Activated CD4-positive, alpha-beta T cell treated with anti-CD3 and anti-CD28 coated beads, Interleukin-2, amount 50 U/mL, for 48 hours (primary cell): ENCODE data around the gene CYP2A6.
"Not testable (repeated sequence)": the region's sequence is repeated elsewhere in the genome, so short reads cannot be mapped to it uniquely, and the experiment has no call there.

Experiments used
- DNase-seq, 2 experiments: peaks; one replicate each; pipeline ENCODE4 v3.0.0-alpha.2; 2020

Gene CYP2A6

DNA sequence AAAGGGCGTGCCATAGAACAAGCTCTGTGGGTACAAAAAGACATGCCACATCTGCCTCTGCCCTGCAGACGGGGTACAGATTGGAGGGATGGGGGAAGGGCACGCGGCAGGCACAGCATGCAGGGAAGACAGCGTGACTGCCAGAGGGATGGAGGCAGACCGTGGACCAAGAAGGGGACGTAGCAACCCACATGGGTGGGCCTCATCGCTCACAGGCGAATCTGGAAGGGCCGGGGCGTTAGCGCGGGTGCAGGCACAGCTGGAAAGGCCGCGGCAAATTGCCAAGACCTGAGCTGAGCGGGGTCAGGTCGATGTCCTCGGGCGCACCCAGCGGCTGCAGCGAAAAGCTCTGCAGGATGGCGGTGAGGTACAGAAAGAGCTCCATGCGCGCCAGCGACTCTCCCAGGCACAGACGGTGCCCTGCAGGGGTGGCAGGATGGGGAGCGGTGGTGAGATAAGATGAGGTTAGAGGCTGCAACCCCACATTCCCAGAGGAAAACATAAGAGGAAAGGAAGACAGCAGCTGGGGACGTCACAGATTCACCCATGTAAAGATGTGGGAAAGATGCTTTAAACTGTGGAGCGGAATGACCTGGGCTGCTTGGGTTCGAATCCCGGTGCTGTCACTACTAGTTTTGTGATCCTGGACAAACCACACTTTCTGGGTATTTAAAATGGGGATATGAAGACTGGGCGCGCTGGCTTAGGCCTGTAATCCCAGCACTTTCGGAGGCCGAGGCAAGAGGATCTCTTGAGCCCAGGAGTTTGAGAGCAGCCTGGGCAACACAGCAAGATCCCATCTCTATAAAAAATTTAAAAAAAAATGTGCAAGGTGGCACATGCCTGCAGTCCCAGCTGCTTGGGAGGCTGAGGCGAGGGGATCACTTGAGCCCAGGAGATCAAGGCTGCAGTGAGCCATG lies 31.5 kb downstream of the CYP2A6 start:
- peak; percentile 82 to 85 for DNase-seq

DNA sequence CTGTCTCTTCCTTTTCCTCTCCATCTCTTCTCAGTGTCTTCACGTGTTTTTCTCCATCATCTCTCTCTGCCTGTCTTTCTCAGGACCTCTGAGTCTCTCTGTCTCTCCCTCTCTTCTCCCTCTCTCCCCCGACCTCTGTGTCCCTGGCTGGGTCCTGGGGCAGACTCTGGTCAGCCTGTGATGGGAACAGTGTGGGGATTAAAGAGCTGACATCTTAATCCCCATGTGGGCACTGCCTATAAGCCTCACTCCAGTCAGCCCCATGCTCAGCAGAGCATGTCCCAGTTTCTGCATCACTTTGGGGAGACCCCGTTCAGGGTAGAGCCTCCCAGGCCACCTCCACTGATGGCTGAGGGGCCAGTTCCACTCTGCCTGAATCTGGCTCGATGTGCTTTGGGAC lies 35.0 kb downstream of the CYP2A6 start:
- no peak for DNase-seq

DNA sequence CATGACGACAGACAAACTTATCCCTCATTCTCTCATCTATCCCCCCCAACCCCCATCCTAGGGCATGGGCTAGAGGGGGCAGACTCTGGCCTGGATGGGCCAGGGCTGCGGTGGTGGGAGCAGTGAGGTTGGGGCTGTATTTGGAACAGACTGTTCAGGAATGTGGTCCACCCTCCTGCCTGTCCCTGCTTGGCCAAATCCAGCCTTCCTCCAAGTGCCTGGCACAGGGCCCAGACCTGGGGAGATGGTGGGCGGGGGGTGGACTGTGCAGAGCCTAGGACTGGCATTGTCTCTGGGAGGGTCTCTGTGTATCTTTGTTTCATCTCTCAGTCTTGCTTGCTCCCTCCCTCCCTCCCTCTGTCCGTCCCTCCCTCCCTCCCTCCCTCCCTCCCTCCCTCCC lies 37.1 kb downstream of the CYP2A6 start:
- DNase-seq, result no peak

DNA sequence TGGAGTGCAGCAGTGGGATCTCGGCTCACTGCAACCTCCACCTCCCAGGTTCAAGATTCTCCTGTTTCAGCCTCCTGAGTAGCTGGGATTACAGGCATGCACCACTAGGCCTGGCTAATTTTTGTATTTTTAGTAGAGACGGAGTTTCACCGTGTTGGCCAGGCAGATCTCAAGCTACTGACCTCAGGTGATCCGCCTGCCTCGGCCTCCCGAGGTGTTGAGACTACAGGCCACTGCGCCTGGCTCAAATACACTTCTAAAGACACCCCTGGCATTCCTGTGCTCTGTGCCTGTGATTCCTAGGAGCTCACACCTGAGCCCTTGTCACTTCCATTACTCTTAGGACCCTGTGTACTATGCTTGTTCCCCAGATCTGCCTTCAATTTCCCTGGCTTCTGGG lies 37.7 kb downstream of the CYP2A6 start:
- not testable (repeated sequence) for DNase-seq

DNA sequence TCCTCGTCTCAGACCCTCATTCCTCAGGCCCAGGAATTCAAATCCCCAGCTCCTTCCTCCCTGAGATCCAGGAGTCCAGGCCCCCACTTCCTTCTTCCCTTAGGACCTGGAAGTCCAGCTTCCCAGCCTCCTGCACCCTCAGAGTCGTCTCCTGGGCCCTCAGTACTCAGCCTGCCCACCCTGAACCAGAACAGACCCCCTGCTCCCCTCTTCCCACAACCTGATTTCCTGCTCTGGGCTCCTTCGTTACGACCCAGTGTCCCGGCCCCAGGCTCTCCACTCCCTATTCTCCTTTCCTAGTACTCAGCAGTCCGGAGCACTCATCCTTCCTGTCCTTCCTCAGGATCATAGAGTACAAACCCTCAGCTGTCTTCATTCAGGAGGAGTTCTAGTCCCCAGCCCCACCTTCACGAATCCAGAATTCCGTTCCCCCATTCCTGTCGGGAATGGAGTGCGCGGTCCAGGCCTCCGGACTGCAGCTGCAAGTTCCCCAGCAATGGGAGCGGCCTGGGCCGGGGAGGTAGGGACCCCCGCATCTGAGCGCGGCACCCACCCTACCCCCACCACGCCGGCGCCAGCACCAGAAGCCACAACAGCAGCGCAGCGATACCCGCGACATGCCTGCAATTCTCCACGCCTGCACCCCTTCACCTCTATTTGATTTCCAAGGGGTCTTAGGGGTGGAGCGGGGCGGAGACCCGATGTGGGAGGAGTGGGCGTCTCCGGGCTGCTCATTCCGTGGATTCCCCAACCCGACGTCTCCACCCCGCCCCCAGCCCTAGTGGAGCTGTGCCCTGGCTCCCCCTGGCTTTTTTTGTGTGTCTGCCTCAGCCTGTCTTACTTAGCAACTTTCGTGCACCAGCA lies 38.5 kb downstream of the CYP2A6 start:
- no peak for DNase-seq

DNA sequence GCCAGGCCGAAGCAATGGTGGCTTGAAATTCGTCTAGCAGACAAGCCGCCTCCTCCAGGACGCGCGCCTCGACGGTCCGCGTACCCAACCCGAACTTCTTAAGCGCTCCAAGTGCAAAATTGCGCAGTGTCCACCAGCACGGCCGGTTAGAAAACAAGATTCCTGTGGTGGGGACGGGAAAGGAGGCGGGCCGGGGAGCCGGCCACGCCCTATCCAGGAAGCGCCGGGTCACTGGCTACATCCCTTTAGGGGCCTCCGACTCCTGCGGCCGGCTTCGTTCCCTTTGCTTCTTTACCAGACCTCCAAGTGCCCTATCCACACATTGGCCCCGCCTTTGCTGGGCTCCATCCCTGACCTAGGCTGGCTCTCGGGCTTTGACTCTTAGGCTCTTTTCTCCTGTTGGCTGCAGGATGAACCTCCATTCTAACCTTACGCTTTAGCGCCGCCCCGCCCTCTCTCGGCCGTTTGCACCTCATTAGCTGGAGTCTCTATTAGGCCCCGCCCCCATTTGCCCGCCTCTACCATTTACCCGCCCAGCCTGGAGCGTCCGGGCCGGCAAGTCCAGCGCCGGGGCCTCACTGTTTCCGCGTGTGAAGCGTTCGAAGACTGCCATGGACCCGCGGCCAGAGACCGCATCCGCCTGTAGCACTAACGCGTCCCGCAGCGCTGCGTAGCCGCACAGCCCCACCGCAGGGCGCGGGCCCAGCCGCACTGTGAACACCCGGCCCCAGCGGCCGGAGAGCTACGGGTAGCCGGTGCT lies 39.4 kb downstream of the CYP2A6 start:
- peak; percentile 69 to 77 for DNase-seq

DNA sequence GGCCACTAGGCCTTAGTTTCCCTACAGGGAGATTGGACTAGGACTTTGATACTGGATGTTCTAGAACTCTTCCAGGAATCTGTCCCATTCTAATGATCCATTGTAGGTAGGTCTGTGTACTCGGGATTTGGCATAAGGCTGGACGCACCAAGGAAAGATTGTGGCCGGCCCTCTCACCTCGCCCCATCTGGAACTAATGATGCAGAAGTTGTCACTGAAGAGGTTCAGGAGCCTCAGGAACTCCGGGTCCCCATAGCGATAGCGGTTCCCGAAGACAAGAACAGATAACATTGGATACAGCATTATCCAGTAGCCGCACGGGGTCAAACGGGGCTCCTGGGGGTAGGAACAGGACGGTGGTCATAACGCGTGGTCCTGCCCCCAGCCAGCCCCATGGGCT lies 40.1 kb downstream of the CYP2A6 start:
- no peak for DNase-seq

DNA sequence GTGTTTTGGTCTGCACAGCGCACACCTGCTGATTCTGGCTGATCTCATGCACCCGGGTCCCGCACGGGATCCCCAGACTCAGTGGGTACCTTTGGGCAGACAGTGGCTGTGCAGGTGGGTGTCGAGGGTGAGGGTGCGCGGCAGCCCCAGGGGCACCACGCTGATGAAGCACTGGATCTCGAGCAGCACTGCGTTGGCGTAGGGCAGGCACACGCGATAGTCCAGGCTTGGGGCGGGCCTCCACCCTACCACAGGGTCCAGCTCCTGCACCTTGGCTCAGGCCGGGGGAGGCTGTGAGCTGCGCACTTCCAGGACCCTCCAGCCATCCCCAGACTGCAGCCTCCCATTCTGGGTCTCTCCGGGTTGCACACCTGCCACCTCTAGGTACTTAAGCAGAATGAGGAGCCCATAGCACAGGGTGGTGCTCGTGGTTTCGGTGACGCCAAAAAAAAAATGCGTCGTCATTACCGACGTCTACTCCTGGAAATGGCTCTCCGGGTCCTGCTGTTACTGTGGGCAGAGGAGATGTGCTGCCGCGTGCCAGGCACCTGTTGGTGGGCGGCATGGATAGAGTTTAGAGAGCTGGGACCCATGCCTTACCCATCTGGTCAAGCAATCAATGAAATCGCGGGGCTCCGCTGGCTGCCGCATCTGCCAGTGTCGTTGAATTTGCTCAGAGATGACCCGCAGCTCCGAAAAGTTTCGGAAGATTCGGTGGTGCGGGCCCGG lies 40.7 kb downstream of the CYP2A6 start:
- no peak for DNase-seq

DNA sequence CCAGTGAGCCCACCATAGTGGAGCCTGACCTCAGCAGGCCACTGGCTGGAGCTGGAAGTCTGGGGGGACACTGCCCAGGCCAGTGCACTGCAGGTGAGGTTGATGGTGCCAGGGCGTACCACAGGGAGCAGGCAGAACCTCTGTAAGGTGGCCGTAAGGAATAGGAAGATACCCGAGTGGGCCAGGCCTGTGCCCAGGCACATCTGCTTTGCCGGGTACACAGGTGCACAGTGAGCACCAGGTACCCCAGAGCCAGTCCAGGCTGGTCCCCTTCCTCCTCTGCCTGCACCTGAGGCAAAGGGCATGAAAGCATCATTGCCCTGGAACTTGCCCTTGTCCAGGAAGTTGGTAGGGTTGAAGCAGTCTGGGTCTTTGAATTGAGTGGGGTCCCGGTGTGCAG lies 41.8 kb downstream of the CYP2A6 start:
- DNase-seq, result no peak

DNA sequence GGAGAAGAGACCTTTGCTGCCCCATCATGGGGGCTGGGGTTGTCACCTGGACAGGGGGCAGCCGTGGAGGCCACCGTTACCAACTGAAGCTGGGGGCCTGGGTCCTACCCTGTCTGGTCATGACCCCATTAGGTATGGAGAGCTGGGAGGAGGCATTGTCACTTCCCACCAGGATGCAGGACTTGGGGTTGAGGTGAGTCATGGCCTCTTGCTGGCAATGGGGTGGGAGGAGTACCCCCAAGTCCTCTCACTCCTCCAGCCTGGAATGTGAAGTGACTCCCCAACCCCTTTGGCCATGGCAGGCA lies 42.3 kb downstream of the CYP2A6 start:
- no peak for DNase-seq

DNA sequence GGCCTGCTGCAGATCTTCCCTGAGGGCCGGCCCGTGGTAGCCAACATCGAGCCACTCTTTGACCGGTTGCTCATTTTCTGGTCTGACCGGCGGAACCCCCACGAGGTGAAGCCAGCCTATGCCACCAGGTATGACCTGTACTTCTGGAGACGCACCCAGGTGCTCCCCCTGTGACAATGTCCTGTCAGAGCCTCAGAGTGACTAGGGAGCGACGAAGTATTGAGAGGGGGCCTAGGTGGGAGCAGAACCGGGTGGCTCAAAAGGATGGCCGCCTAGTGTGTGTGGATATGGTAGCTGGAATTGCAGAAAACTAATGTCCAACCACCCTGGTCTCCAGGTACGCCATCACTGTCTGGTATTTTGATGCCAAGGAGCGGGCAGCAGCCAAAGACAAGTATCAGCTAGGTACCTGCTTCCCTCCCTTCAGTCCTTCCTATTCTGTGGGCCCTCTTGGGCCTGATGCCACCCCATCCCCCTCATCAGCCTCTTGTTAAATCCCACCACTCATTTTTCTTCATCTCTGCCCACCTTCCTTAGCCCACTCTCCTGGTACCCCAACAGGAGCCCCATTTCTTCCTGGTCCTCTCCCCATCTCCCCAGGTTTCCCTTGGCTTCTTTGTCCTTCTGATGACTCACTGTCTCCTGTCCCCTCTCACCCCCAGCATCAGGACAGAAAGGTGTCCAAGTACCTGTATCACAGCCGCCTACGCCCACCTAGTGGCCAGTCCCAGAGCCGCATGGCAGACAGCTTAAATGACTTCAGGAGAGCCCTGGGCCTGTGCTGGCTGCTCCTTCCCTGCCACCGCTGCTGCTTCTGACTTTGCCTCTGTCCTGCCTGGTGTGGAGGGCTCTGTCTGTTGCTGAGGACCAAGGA lies 42.9 kb downstream of the CYP2A6 start:
- no peak for DNase-seq

DNA sequence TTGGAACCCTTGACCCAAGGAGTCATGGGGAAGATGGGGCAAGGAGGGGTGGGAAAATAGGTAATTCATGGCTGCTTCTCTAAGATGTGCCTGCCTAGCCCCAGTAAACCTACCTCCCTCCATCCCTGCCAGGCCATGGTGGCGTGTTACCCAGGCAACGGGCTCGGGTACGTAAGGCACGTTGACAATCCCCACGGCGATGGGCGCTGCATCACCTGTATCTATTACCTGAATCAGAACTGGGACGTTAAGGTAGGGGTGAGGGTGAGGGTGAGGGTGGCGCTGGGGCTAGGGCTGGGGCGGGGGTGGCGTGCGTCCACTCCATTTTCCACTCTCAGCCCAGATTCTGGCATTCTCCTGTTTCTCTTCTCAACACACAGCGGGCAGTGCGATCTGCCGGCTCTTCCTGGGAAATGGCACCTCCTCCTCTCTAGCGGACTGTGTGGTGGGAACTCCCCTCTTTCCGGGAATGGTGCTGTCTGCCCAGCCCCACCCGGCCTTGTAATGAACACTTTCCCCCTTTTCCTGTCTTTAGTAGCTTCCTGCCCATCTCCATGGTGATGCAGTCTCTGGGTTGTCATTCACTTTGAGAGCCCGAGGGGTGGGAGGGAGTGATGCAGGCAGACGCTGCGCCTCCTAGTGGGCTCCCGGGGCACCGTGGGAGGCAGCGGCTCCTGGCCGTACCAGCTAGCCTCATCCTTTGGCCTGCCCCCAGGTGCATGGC lies 43.7 kb downstream of the CYP2A6 start:
- DNase-seq, result peak; percentile 84 to 89

DNA sequence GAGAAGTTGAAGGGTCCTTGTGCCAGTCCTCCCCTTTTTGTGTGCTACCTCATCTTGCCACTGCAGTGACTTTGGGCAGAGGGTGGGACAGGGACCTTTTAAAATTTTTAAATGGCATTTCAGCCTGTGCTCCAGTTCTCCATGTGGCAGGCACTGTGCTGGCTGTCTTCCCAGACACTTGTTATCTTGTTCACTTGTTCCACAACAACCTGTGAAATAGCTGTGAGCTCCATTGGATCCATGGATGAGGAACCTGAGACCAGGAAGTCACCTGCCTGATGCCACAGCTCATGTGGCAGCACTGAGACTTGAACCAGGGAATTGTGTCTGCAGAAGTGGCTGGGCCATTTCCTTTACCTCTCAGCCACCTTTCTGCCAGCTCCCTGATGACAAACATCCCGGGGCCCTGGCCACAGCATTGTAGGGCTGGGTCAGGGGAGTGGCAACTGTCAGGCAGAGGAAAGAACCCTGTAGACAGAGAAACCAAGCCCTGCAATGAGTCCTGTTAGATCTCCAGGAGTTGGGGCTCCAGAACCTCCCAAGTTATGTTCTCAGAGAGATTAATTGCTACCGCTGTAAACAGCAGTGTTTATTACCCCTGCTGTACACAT lies 44.9 kb downstream of the CYP2A6 start:
- DNase-seq, result no peak

DNA sequence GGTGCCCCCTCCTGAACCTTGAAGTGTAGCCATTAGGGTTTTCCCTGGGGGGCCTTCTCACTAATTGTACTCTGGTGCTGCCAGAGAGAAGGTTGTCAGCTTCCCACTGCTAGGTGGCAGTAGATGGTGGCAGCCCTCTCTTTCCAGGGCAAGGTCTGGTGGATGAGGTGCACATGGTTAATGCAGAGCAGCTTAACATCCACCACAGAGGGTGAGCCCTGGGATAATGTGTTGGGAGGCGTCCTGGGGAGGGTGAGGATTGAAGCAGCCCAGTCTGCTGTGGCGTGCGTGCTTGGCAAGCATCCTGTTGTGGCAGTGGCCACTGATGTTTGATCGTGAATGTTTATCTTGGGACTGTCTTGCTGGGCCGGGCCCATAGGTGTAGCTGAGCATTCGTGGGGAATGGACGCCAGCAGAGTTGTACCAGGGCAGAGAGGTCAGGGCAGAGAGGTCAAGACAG lies 45.4 kb downstream of the CYP2A6 start:
- DNase-seq, result no peak

DNA sequence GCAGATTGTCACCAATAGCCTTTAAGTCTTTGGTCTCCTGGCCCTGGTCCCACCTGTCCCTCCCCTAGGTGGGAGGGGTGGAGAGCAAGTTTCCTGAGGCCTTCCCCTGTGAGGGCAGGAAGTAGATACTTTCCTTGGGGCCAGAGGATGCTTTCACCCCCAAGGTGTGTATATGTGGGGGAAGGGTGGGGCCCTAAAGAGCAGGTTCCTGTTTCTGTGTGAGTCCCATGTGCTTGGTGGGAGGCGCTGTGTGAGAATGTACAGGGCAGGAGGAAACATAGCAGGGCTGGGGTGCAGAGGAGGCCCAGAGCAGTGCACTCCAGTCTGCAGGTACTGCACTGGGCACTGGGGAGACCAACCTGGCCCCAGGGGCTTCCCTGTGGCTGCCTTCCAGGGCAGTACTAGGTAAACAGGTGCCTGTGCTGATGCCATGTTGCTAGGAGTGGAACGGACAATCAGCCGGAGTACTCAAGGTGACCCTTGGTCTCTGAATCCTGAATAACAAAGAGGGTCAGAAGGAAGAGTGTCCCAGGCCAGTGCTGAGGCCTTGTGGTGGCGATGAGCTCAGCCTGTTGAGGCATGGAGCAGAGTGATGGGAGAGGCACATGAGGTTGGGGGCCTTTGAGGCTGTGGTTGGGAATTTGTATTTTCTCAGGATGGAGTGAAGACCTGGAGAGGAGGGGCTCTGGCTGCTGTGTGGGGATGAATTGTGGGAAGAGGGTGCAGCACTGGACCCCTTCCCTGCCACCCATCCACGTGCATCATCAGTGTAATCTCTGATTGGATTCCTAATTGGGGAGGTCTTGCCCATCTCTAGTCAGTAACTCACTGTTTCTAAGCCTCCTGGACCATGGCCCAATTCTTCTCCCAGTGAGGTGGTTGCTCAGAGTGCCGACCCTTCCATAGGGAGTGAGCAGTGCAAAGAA lies 46.1 kb downstream of the CYP2A6 start:
- peak; percentile 44 to 65 for DNase-seq

DNA sequence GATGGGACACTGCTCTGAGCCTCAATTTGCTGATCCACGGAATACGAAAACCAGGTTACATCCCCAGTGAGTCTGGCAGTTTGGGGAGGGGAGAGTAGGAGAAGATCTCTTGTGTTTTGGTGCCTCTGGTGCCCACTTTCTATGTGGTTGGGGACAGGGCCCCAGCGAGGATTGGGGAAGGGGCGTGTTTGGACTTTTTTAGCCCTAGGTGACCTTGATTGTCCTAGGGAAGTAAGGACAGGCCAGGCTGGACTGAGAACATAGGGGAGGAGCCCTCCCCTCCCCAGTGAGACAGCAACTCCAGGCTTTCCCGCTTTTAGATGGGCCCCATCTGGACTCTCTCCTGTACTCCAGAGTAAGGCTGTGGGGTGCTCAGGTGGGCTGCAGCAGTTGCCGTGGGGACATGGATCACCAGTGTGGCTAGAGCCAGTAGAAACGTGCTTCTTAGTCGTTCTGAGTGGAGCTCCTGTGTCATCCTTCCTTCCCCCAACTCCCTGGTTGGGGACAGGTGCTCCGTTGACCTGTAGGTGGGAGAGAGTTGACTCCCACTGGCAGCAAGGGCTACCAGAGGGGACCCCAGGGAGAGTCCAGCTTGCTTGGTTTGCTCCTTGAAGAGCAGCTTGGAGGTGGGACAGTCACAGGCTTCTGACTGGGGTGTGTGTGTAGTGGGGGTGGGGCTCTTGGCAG lies 46.9 kb downstream of the CYP2A6 start:
- DNase-seq, result no peak

DNA sequence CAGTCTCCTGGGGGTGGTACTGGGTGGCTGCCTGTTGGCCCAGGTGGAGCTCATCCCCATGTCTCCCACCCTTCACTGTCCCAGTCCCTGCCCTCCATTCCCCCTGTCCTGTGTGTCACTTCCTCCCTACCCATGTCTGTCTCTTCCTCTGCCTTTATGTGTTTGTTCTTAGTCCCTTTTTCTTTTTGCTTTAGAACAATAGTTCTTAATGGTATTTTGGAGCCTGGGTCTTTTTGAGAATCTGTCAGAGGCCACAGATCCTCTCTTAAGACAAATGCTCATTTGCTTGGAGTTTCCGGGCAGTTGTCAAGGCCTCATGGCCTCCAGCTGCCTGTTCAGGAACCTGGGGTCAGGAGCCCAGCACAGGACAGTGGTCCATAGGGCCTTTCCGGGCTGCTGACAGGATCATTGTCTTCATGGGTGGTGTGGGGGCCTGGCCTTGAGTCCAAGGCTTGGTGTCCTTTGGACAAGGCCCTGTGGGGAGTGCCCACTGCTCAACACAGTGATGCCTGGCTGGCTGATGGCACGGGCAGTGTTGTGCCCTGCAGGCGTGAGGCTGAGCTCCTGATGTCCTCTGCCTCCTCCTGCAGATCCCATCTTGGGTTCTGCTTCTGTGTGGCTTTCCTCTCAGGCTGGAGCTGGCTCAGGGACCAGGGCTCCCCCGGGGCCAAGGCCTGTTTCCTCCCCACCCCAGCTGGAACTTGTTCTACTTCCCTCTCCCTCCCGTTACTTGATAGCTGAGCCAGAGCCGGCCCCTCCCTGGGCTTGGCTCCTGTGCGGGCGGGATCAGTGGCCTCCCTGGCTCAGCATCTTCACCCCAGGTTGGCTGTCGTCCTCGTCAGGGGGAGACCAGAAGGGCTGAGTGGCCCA lies 47.7 kb downstream of the CYP2A6 start:
- no peak for DNase-seq
